OCI-LY7 (cell line): Measurements from ENCODE around the gene BCL3.

ENCODE experiments used
- CTCF ChIP-seq: fragments of 200-600 bp; sonication (generic); conservative IDR thresholded peaks from 2 replicates; pipeline ENCODE4 v1.5.1; 2014; ENCODE audit warnings: mild to moderate bottlenecking, antibody characterized with exemption, low read length, moderate library complexity, mixed read lengths
- EZH2phosphoT487 ChIP-seq: fragments of 200-600 bp; sonication (generic); IDR thresholded peaks from 2 replicates; pipeline ENCODE4 v1.6.1; 2018; ENCODE audit warnings: low read depth, borderline replicate concordance, mild to moderate bottlenecking, mixed run types, antibody characterized with exemption, low read length, moderate library complexity, mixed read lengths

DNA sequence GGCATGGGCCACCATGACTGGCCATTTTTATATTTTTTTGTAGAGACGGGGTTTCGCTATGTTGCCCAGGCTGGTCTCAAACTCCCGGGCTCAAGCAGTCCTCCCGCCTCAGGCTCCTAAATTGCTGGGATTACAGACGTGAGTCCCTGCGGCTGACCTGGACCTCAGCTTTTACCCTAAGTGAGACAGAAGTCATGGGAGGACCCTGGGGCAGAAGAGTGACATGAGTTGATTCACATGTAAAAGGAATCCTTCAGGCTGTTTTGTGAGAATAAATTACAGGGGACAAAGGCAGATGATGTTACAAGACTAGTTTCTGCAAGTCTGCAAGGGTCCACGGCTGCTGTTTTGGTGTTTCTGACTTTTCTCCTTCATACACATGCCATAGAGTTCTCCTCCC is 57.8 kb downstream of the BCL3 start:
- no peak for TF ChIP-seq CTCF
- TF ChIP-seq EZH2phosphoT487, result no peak
